ENCODE data around the gene PI4KA.
A peak's percentile ranks its signal among the peaks of the same experiment; 100 is the strongest.

DNA sequence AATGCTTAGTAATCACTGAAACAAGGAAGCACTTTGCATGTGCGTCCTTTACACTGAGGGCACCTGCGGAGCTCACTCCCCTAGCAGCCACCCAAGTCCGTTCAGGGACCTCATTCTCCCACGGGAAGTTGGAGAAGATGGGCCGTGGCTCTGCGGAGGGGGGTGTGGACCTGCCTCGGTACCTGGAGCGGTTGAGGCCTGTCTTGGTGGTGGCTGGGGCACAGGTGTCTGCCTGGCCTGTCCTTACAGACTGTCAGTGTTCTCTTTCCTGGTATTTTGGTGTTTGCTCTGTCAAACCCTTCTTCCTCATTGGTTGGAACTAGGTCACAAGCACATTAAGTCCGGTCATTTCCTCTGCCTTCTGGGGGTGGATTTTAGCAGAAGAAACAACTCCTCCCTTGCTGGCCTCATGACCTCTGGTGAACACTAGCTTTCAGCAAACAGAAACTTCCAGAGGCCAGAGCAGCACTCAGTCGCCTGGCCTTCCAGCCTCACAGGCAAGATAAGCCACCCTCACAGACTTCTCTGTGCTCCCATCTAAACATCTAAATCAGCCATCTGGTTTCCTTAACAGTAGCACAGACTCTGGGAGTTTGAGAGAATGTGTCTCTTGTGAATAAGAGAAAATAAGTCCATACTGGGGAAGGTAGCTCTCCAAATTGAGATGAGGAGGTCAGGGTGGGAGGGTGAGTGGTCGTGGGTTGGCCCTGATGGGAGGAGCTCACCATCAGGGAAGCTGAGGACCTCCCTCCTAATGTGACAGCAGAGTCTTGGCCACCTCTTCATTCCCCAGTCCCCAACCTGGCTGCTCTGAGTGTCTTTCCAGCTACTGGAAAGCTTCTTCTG is 8.8 kb upstream of the PI4KA start:
- TF ChIP-seq, protein P1, sequence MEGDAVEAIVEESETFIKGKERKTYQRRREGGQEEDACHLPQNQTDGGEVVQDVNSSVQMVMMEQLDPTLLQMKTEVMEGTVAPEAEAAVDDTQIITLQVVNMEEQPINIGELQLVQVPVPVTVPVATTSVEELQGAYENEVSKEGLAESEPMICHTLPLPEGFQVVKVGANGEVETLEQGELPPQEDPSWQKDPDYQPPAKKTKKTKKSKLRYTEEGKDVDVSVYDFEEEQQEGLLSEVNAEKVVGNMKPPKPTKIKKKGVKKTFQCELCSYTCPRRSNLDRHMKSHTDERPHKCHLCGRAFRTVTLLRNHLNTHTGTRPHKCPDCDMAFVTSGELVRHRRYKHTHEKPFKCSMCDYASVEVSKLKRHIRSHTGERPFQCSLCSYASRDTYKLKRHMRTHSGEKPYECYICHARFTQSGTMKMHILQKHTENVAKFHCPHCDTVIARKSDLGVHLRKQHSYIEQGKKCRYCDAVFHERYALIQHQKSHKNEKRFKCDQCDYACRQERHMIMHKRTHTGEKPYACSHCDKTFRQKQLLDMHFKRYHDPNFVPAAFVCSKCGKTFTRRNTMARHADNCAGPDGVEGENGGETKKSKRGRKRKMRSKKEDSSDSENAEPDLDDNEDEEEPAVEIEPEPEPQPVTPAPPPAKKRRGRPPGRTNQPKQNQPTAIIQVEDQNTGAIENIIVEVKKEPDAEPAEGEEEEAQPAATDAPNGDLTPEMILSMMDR (IDR thresholded peaks at IDR 0.05), result no peak
- TF ChIP-seq POLR2AphosphoS5 (IDR thresholded peaks at IDR 0.05) (peak; percentile 25 to 87 (median 34)), POLR2A (IDR thresholded peaks at IDR 0.05) (no peak), EP300 (IDR thresholded peaks at IDR 0.05) (no peak)

Data from stomach (tissue), 4 donors.